ENCODE results near the gene GPATCH2L.

GRCh38 chr14:76250302-76250701 lies 98.6 kb downstream of the GPATCH2L start:
- TF ChIP-seq CTCF (IDR thresholded peaks at IDR 0.05), result no peak
- no peak for TF ChIP-seq POLR2A (IDR thresholded peaks at IDR 0.05)

Measured in body of pancreas (tissue), 4 donors.